SK-N-SH (cell line): ENCODE measurements around the gene HDGFL1. TPM values are rescaled to one million over a fixed set of nuclear protein-coding genes. Genes with fewer than 3 reads are reported as not detected.

Experiments
- CTCF ChIA-PET: fragments of 300-600, 350-600 bp; formaldehyde crosslinking; extraction: SDS; loops from one replicate; lab custom pipeline; 2021; lab: Yijun Ruan, JAX
- POLR2A ChIA-PET: fragments of 350-600 bp; sonication (Branson Sonifier 250); formaldehyde crosslinking; extraction: SDS; loops from one replicate; lab custom pipeline; 2020; ENCODE audit warnings: antibody characterized with exemption, inconsistent platforms; lab: Yijun Ruan, JAX
- DNase-seq: peaks from one replicate; pipeline ENCODE4 v3.0.0; 2012
- H2AFZ ChIP-seq: fragments of 200-600 bp; sonication (generic); 2 replicates; pipeline ENCODE4 v1.8.1; 2016; ENCODE audit warnings: antibody characterized with exemption, mild to moderate bottlenecking, low read depth
- H3F3A ChIP-seq: fragments of 200-600 bp; sonication (generic); replicated peaks from 2 replicates; pipeline ENCODE3; 2016; ENCODE audit warnings: antibody characterized with exemption, mild to moderate bottlenecking; ENCODE audit not compliant: insufficient read depth
- H3K27ac ChIP-seq, 2 experiments: fragments of 200-500 bp in 1 of 2; fragments of 200-600 bp in 1 of 2; sonication (Bioruptor generic) in 1 of 2; sonication (generic), shearing (Covaris generic) in 1 of 2; 2 replicates each; pipeline versions ENCODE4 v1.5.1 to v1.6.1; 2014 to 2016; ENCODE audit warnings: low read depth in 2 of 2, inconsistent platforms in 1 of 2, low read length in 1 of 2, mild to moderate bottlenecking in 1 of 2, mixed read lengths in 1 of 2
- H3K27me3 ChIP-seq: fragments of 200-600 bp; sonication (generic), shearing (Covaris generic); 2 replicates; pipeline ENCODE4 v1.6.1; 2016; ENCODE audit warnings: mixed run types; ENCODE audit not compliant: insufficient read depth
- H3K36me3 ChIP-seq, 2 experiments: fragments of 200-500 bp in 1 of 2; fragments of 200-600 bp in 1 of 2; sonication (Bioruptor generic) in 1 of 2; sonication (generic) in 1 of 2; replicated peaks in 1 of 2; 2 replicates each; pipeline versions ENCODE3 to v1.5.1; 2014 to 2016; ENCODE audit warnings: low read length in 1 of 2, mild to moderate bottlenecking in 1 of 2; ENCODE audit not compliant: insufficient read depth in 2 of 2, control insufficient read depth in 1 of 2
- H3K4me1 ChIP-seq, 2 experiments: fragments of 200-500 bp in 1 of 2; fragments of 200-600 bp in 1 of 2; sonication (Bioruptor generic) in 1 of 2; sonication (generic), shearing (Covaris generic) in 1 of 2; 2 replicates each; pipeline versions ENCODE4 v1.5.1 to v1.6.1; 2014 to 2016; ENCODE audit warnings: low read depth in 1 of 2, low read length in 1 of 2, mixed run types in 1 of 2; ENCODE audit not compliant: insufficient read depth in 2 of 2, control insufficient read depth in 1 of 2
- H3K4me2 ChIP-seq: fragments of 200-600 bp; sonication (generic), shearing (Covaris generic); 2 replicates; pipeline ENCODE4 v1.6.1; 2017; ENCODE audit warnings: mixed run types
- H3K4me3 ChIP-seq, 2 experiments: fragments of 200-500 bp in 1 of 2; fragments of 200-600 bp in 1 of 2; sonication (Bioruptor generic) in 1 of 2; sonication (generic), shearing (Covaris generic) in 1 of 2; 2 replicates each; pipeline versions ENCODE4 v1.5.1 to v1.8.1; 2014 to 2016; ENCODE audit warnings: low read depth in 2 of 2, inconsistent platforms in 1 of 2, low read length in 1 of 2, mild to moderate bottlenecking in 1 of 2, mixed read lengths in 1 of 2, moderate library complexity in 1 of 2
- H3K79me2 ChIP-seq: fragments of 200-600 bp; sonication (generic); 2 replicates; pipeline ENCODE4 v1.8.1; 2017; ENCODE audit warnings: mild to moderate bottlenecking; ENCODE audit not compliant: insufficient read depth
- H3K9ac ChIP-seq: fragments of 200-600 bp; sonication (generic); 2 replicates; pipeline ENCODE4 v1.6.1; 2017; ENCODE audit warnings: mixed run types
- H3K9me2 ChIP-seq: fragments of 200-600 bp; sonication (generic); 2 replicates; pipeline ENCODE4 v1.6.1; 2017; ENCODE audit warnings: mixed run types
- H3K9me3 ChIP-seq: fragments of 200-600 bp; sonication (generic); 2 replicates; pipeline ENCODE4 v1.6.1; 2017; ENCODE audit warnings: mixed run types, mild to moderate bottlenecking, moderate library complexity
- H4K20me1 ChIP-seq: fragments of 200-600 bp; sonication (generic); 2 replicates; pipeline ENCODE4 v1.6.1; 2017; ENCODE audit warnings: mild to moderate bottlenecking, mixed run types; ENCODE audit not compliant: insufficient read depth
- CHD2 ChIP-seq: fragments of 150-350 bp; IDR thresholded peaks from 2 replicates; pipeline ENCODE4 v1.6.1; 2018; ENCODE audit warnings: low read length; ENCODE audit not compliant: partially characterized antibody
- EP300 ChIP-seq, 2 experiments: IDR thresholded peaks; 2 replicates each; pipeline versions ENCODE4 v1.4.0 to v1.6.1; 2012; ENCODE audit warnings: borderline replicate concordance in 1 of 2, low read depth in 1 of 2, low read length in 1 of 2
- EZH2phosphoT487 ChIP-seq: fragments of 200-600 bp; sonication (generic); IDR thresholded peaks from 2 replicates; pipeline ENCODE4 v1.6.1; 2017; ENCODE audit warnings: low read depth, mixed run types, mild to moderate bottlenecking, antibody characterized with exemption, moderate library complexity, borderline replicate concordance
- FOSL2 ChIP-seq: IDR thresholded peaks from 2 replicates; pipeline ENCODE4 v1.4.0; 2012; ENCODE audit warnings: low read depth, mild to moderate bottlenecking, moderate library complexity, borderline replicate concordance
- FOXJ3 ChIP-seq: sonication (generic); formaldehyde crosslinking; IDR thresholded peaks from 2 replicates; pipeline ENCODE4 v1.5.1; 2020; ENCODE audit warnings: mild to moderate bottlenecking, missing genetic modification reagents
- FOXM1 ChIP-seq: IDR thresholded peaks from 2 replicates; pipeline ENCODE4 v1.4.0; 2012; ENCODE audit warnings: low read depth, mild to moderate bottlenecking
- GABPA ChIP-seq: IDR thresholded peaks from 2 replicates; pipeline ENCODE4 v1.4.0; 2012; ENCODE audit warnings: low read depth, mild to moderate bottlenecking
- GATA2 ChIP-seq: sonication (generic); formaldehyde crosslinking; IDR thresholded peaks from 2 replicates; pipeline ENCODE4 v1.5.0; 2020; ENCODE audit warnings: mild to moderate bottlenecking, missing genetic modification reagents
- IRF3 ChIP-seq: fragments of 150-350 bp; IDR thresholded peaks from 2 replicates; pipeline ENCODE4 v1.6.1; 2016; ENCODE audit warnings: mild to moderate bottlenecking, low read depth, low read length
- JUND ChIP-seq: IDR thresholded peaks from 2 replicates; pipeline ENCODE4 v1.4.0; 2012
- MEF2A ChIP-seq: IDR thresholded peaks from 2 replicates; pipeline ENCODE4 v1.4.0; 2012; ENCODE audit warnings: low read depth, borderline replicate concordance
- MXI1 ChIP-seq: IDR thresholded peaks from 2 replicates; pipeline ENCODE4 v1.6.1; 2012; ENCODE audit warnings: mild to moderate bottlenecking, low read depth, low read length, improper control_type of control experiment
- NFIC ChIP-seq: IDR thresholded peaks from 2 replicates; pipeline ENCODE4 v1.4.0; 2012; ENCODE audit warnings: borderline replicate concordance
- POLR2AphosphoS5 ChIP-seq: IDR thresholded peaks from 2 replicates; pipeline ENCODE4 v1.6.1; 2012; ENCODE audit warnings: low read depth, low read length
- RAD21 ChIP-seq: IDR thresholded peaks from 2 replicates; pipeline ENCODE4 v1.6.1; 2012; ENCODE audit warnings: mild to moderate bottlenecking, low read length
- SIN3A ChIP-seq: IDR thresholded peaks from 2 replicates; pipeline ENCODE4 v1.6.1; 2012; ENCODE audit warnings: low read depth, mild to moderate bottlenecking, low read length, moderate library complexity, borderline replicate concordance
- SMC3 ChIP-seq: IDR thresholded peaks from 2 replicates; pipeline ENCODE4 v1.6.1; 2012; ENCODE audit warnings: low read depth, low read length, improper control_type of control experiment
- TAF1 ChIP-seq: IDR thresholded peaks from 2 replicates; pipeline ENCODE4 v1.6.1; 2012; ENCODE audit warnings: low read depth, mild to moderate bottlenecking, low read length, moderate library complexity, borderline replicate concordance
- TCF12 ChIP-seq: IDR thresholded peaks from 2 replicates; pipeline ENCODE4 v1.4.0; 2012
- TEAD4 ChIP-seq: IDR thresholded peaks from 2 replicates; pipeline ENCODE4 v1.4.0; 2012; ENCODE audit warnings: mild to moderate bottlenecking, borderline replicate concordance; ENCODE audit not compliant: insufficient read depth
- USF2 ChIP-seq: fragments of 150-350 bp; IDR thresholded peaks from 2 replicates; pipeline ENCODE4 v1.6.1; 2017; ENCODE audit warnings: antibody characterized with exemption, low read length, low read depth, borderline replicate concordance
- WGBS: methylation state at CpG from one replicate; pipeline ENCODE4 v1.1.6; 2017; ENCODE audit warnings: low lambda C conversion rate; 5-methylcytosine and 5-hydroxymethylcytosine counted together
- polyA plus RNA-seq, 3 experiments: library from polyadenylated mRNA; depleted of rRNA; stranded (reverse); fragments of >200 nt; gene quantifications; 2 replicates each; pipeline ENCODE4 v1.2.3, GENCODE V29; 2012

The HDGFL1 gene
- polyA plus RNA-seq, 1 of the 3 experiments (the other 2 are of a cell fraction): not detected

- TF ChIP-seq IRF3 (no peak), GABPA (no peak), SMC3 (no peak), RAD21 (peak; percentile 43), TAF1 (no peak), CHD2 (peak; percentile 57), MEF2A (no peak), FOSL2 (no peak), SIN3A (no peak), FOXM1 (no peak)
Observed at GRCh38 chr6:22590423-22590822, 21.1 kb downstream of the HDGFL1 start (continued).

DNA sequence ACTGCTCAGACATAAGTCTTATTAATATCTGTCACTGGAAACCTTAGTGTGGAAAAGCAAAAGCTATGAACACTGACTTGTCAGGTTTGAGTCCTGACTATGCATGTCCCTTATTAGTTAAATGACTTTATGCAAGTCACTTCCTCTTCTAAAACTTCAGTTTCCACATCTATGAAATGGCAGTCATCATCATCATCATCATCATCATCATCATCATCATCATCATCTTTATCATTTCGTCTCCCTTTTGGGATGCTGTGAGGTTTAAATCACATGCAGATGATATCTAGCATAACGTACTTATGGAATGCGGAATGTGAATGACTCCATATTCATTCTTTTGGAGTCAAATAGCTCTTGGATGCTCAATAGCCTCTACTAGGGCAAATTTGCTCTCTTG, 24.5 kb downstream of the HDGFL1 start:
- CTCF ChIA-PET: no interaction called here

More for the DNA sequence above, 24.5 kb downstream of the HDGFL1 start:
- TF ChIP-seq SIN3A (no peak), FOXM1 (no peak), NFIC (no peak), RAD21 (no peak), JUND (no peak), MXI1 (no peak), IRF3 (no peak), EZH2phosphoT487 (no peak), USF2 (no peak), TEAD4 (no peak), TCF12 (no peak), EP300 (IDR thresholded peaks at IDR 0.05; ENCODE audit: borderline replicate concordance in 1 of 2, low read depth in 1 of 2, low read length in 1 of 2) (no peak), GATA2 (CRISPR knock-in tag) (no peak), SMC3 (no peak), POLR2AphosphoS5 (no peak), FOXJ3 (CRISPR knock-in tag) (no peak)
- H3K27me3 ChIP-seq: no peaks in the 10 kb centered on the region
- WGBS: 74% methylated on average over 3 of the region's 3 CpGs
- no peak overlapping the region for H3K9ac ChIP-seq
- no peaks in the 10 kb centered on the region for H3K9me2 ChIP-seq
- H3F3A ChIP-seq: no peaks in the 10 kb centered on the region
- H2AFZ ChIP-seq: no peak overlapping the region
- H3K9me3 ChIP-seq: no peaks in the 10 kb centered on the region
- DNase-seq: no peak
- H3K36me3 ChIP-seq: no peaks in the 10 kb centered on the region
- H3K4me3 ChIP-seq: no peak overlapping the region
- POLR2A ChIA-PET: no interaction called here
- peaks cover 0 to 21% of the 10 kb centered on the region in 2 experiments; a peak in 2 of 4 replicates for H3K4me1 ChIP-seq
- no peak overlapping the region for H3K27ac ChIP-seq
- no peak overlapping the region for H3K4me2 ChIP-seq
- H3K79me2 ChIP-seq: no peaks in the 10 kb centered on the region
- H4K20me1 ChIP-seq: no peaks in the 10 kb centered on the region
